HepG2 (cell line): ENCODE data around the gene TACO1. TPM values are rescaled to one million over a fixed set of nuclear protein-coding genes. Genes with fewer than 3 reads are reported as not detected.
A peak's percentile ranks its signal among the peaks of the same experiment; 100 is the strongest.

Experiments
- ATF2 ChIP-seq: sonication (generic); formaldehyde crosslinking; IDR thresholded peaks from 2 replicates; pipeline ENCODE4 v1.4.0; 2020; ENCODE audit warnings: missing genetic modification reagents
- BCL6 ChIP-seq: IDR thresholded peaks from 2 replicates; pipeline ENCODE4 v1.6.1; 2016; ENCODE audit warnings: missing genetic modification reagents, missing compliant biosample characterization
- CENPT ChIP-seq: sonication (generic); formaldehyde crosslinking; IDR thresholded peaks from 2 replicates; pipeline ENCODE4 v1.8.0; 2022; ENCODE audit warnings: low read depth, mild to moderate bottlenecking, moderate library complexity, missing genetic modification reagents
- FOXJ3 ChIP-seq: sonication (generic); formaldehyde crosslinking; IDR thresholded peaks from 2 replicates; pipeline ENCODE4 v1.4.0; 2020; ENCODE audit warnings: missing genetic modification reagents, mild to moderate bottlenecking, borderline replicate concordance
- GTF3A ChIP-seq: sonication (generic); formaldehyde crosslinking; conservative IDR thresholded peaks from 2 replicates; pipeline ENCODE4 v1.4.0; 2020; ENCODE audit warnings: mild to moderate bottlenecking, missing genetic modification reagents
- ISL2 ChIP-seq: sonication (generic); formaldehyde crosslinking; IDR thresholded peaks from 2 replicates; pipeline ENCODE4 v1.5.0; 2020; ENCODE audit warnings: missing genetic modification reagents
- MEIS1 ChIP-seq: sonication (generic); formaldehyde crosslinking; IDR thresholded peaks from 2 replicates; pipeline ENCODE4 v1.9.0; 2021; ENCODE audit warnings: mild to moderate bottlenecking, missing genetic modification reagents, moderate library complexity, borderline replicate concordance
- NR2F6 ChIP-seq, 2 experiments: IDR thresholded peaks; 2 replicates each; pipeline ENCODE4 v1.6.1; 2016; ENCODE audit warnings: antibody characterized with exemption in 1 of 2, mild to moderate bottlenecking in 1 of 2
- PITX1 ChIP-seq: sonication (generic); formaldehyde crosslinking; IDR thresholded peaks from 2 replicates; pipeline ENCODE4 v1.5.1; 2020; ENCODE audit warnings: mild to moderate bottlenecking, missing genetic modification reagents
- RAD21 ChIP-seq: fragments of 450-650 bp; formaldehyde crosslinking; IDR thresholded peaks from 2 replicates; pipeline ENCODE4 v1.5.0; 2020; ENCODE audit warnings: mild to moderate bottlenecking
- SIX4 ChIP-seq: sonication (generic); formaldehyde crosslinking; IDR thresholded peaks from 2 replicates; pipeline ENCODE4 v1.4.0; 2020; ENCODE audit warnings: missing genetic modification reagents
- TCF7 ChIP-seq: sonication (generic); IDR thresholded peaks from 2 replicates; pipeline ENCODE4 v1.6.1; 2016; ENCODE audit warnings: antibody characterized with exemption, low read depth
- TP53 ChIP-seq: sonication (generic); formaldehyde crosslinking; conservative IDR thresholded peaks from 2 replicates; pipeline ENCODE4 v1.4.0; 2020; ENCODE audit warnings: missing genetic modification reagents
- TRAFD1 ChIP-seq: sonication (generic); formaldehyde crosslinking; IDR thresholded peaks from 2 replicates; pipeline ENCODE4 v1.5.1; 2020; ENCODE audit warnings: missing genetic modification reagents, mild to moderate bottlenecking, borderline replicate concordance
- ZBTB43 ChIP-seq: sonication (generic); formaldehyde crosslinking; conservative IDR thresholded peaks from 2 replicates; pipeline ENCODE4 v1.4.0; 2020; ENCODE audit warnings: missing genetic modification reagents
- ZNF121 ChIP-seq: sonication (generic); formaldehyde crosslinking; IDR thresholded peaks from 2 replicates; pipeline ENCODE4 v1.5.0; 2020; ENCODE audit warnings: mild to moderate bottlenecking, missing genetic modification reagents
- ZNF34 ChIP-seq: sonication (generic); formaldehyde crosslinking; IDR thresholded peaks from 2 replicates; pipeline ENCODE4 v1.4.0; 2020; ENCODE audit warnings: mild to moderate bottlenecking, missing genetic modification reagents, borderline replicate concordance
- ZNF501 ChIP-seq: sonication (generic); formaldehyde crosslinking; IDR thresholded peaks from 2 replicates; pipeline ENCODE4 v1.5.1; 2020; ENCODE audit warnings: mild to moderate bottlenecking, moderate library complexity, missing genetic modification reagents
- ZNF557 ChIP-seq: sonication (generic); formaldehyde crosslinking; IDR thresholded peaks from 2 replicates; pipeline ENCODE4 v1.4.0; 2020; ENCODE audit warnings: missing genetic modification reagents
- ZNF687 ChIP-seq: sonication (generic); formaldehyde crosslinking; IDR thresholded peaks from 2 replicates; pipeline ENCODE4 v1.5.1; 2020; ENCODE audit warnings: mild to moderate bottlenecking, missing genetic modification reagents, moderate library complexity
- ZNF772 ChIP-seq: sonication (generic); formaldehyde crosslinking; IDR thresholded peaks from 2 replicates; pipeline ENCODE4 v1.5.0; 2020; ENCODE audit warnings: mild to moderate bottlenecking, missing genetic modification reagents
- polyA plus RNA-seq, 8 experiments: library from polyadenylated mRNA; depleted of rRNA in 3 of 8; stranded (reverse) in 7 of 8; unstranded in 1 of 8; fragments of >200 nt; fragmentation: Illumina TruSeq in 4 of 8; extraction: Trizol in 4 of 8; gene quantifications; 2 replicates each; pipeline versions ENCODE4 v1.2.1 to v1.2.3, GENCODE V29; 2011 to 2016; ENCODE audit warnings: low read depth in 4 of 8, missing spikeins in 1 of 8, mixed read lengths in 1 of 8; ENCODE audit not compliant: insufficient read depth in 1 of 8
- total RNA-seq, 5 experiments: library from RNA; depleted of rRNA; stranded (reverse); fragments of >200 nt; fragmentation: Illumina TruSeq; extraction: Trizol; gene quantifications; 2 replicates each; pipeline ENCODE4 v1.2.3, GENCODE V29; 2016; ENCODE audit warnings: low read depth in 1 of 5

The TACO1 gene
- total and polyA plus RNA-seq, 2 of the 13 experiments (the other 11 are each of a cell fraction or from before 2014, with no cell fraction given): 34.7 to 53.6 TPM

DNA sequence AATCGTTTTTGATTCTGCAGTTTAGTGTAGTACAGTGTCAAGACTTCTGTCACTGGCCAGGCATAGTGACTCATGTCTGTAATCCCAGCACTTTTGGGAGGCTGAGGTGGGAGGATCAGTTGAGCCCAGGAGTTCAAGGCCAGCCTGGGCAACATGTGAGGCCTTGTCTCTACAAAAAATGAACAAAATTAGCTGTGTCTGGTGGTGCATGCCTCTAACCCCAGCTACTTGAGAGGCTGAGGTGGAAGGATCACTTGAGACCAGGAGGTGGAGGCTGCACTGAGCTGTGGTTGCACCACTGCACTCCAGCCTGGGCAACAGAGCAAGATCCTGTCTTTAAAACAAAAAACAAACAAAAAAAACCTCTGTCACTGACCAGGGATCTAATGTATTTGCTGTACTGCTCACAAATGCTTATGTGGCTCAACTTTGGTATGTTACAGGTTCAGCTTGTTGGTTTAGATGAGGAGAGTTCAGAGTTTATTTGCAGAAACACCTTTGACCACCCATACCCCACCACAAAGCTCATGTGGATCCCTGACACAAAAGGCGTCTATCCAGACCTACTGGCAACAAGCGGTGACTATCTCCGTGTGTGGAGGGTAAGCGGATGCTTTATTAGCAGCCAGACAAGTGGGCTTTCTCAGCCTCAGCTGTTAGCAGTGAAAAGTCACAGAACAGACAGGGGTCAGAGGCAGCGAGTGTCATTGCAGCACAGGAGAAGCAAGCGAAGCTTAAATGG is 22.5 kb upstream of the TACO1 start (continued):
- TF ChIP-seq PITX1 (CRISPR knock-in tag): peak; percentile 91
- peak; percentile 65; the same call in 1 of the 2 replicates for TF ChIP-seq ISL2
- peak; percentile 91 for TF ChIP-seq FOXJ3 (CRISPR knock-in tag)
- peak; percentile 48; the same call in 1 of the 2 replicates for TF ChIP-seq TRAFD1 (CRISPR knock-in tag)
- peak; percentile 73; the same call in 1 of the 2 replicates for TF ChIP-seq ZNF501 (CRISPR knock-in tag)
- peak; percentile 72; the same call in 1 of the 2 replicates for TF ChIP-seq BCL6 (CRISPR knock-in tag)
- TF ChIP-seq TCF7: peak; percentile 48
- peak; percentile 86; the same call in 1 of the 2 replicates for TF ChIP-seq ATF2 (CRISPR knock-in tag)
- TF ChIP-seq SIX4 (CRISPR knock-in tag): peak; percentile 12; the same call in 1 of the 2 replicates
- TF ChIP-seq ZNF34: peak; percentile 92
- no peak for TF ChIP-seq TP53
- TF ChIP-seq ZNF687 (CRISPR knock-in tag): peak; percentile 31; the same call in 1 of the 2 replicates
- peak; percentile 100 for TF ChIP-seq ZNF121
- 0 out of 2 replicates have a peak, but pooled peaks have one; percentile 40 for TF ChIP-seq ZNF557 (CRISPR knock-in tag)
- TF ChIP-seq ZNF772 (CRISPR knock-in tag): no peak
- no peak for TF ChIP-seq CENPT
- TF ChIP-seq MEIS1 (CRISPR knock-in tag): peak; percentile 92; the same call in 1 of the 2 replicates
- TF ChIP-seq NR2F6 (IDR thresholded peaks at IDR 0.05): peak; percentile 85
- peak; percentile 67 for TF ChIP-seq NR2F6 (CRISPR knock-in tag; IDR thresholded peaks at IDR 0.05)
- peak; percentile 36; the same call in 1 of the 2 replicates for TF ChIP-seq ZBTB43 (CRISPR knock-in tag)
- peak; percentile 46; the same call in 1 of the 2 replicates for TF ChIP-seq GTF3A (CRISPR knock-in tag)
- TF ChIP-seq RAD21 (CRISPR knock-in tag): peak; percentile 40
